ENCODE measurements around the gene GART.

- TF ChIP-seq GATA3 (IDR thresholded peaks at IDR 0.05; ENCODE audit: low read depth, low read length) (no peak), GATA2 (IDR thresholded peaks at IDR 0.05; ENCODE audit: low read depth, low read length) (no peak)
These were observed 60.5 kb downstream of the GART start for GRCh38 chr21:33481314-33481943.

All from SH-SY5Y (cell line).